Inflammatory macrophage treated with lipopolysaccharide for 4 hours (primary cell): ENCODE data around the gene BCDIN3D.

Source experiments
- DNase-seq: peaks from one replicate; pipeline ENCODE4 v3.0.0-alpha.2; 2020

The BCDIN3D gene

DNA sequence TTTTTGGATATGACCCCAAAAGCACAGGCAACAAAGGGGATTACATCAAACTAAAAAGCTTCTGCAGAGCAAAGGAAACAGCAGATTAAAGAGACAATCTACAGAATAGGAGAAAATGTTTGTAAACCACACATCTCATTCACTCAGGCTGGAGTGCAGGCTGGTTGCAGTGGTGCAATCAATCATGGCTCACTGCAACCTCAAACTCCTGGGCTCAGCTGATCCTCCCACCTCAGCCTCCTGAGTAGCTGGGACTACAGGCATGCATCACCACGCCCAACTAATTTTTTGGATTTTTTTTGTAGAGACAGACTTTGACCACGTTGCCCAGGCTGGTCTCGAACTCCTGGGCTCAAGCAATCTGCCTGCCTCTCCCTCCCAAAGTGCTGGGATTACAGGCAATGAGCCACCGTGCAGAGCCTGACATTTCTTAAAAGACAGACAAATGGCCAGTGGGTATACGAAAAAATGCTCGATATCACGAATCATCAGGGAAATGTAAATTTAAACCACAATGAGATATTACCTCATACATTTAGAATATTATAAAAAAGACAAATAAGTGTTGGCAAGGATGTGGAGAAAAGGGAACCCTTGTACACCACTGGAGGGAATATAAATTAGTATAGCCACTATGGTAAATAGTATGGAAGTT lies 24.5 kb downstream of the BCDIN3D start:
- no peak for DNase-seq

DNA sequence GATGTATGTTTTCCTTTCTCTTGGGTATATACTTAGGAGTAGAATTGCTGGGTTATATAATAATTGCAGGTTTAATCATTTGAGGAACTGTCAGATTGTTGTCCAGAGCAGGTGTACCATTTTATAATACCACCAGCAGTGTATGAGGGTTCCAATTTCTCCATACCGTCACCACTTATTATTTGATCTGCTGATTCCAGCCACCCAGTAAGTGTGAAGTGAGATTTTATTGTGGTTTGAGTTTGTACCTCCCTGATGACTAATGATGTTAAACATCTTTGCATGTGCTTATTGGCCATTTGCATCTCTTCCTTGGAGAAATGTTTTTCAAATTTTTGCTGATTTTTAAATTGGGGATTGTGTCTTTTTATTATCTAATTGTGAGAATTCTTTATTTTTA lies 29.8 kb downstream of the BCDIN3D start:
- DNase-seq: no peak

DNA sequence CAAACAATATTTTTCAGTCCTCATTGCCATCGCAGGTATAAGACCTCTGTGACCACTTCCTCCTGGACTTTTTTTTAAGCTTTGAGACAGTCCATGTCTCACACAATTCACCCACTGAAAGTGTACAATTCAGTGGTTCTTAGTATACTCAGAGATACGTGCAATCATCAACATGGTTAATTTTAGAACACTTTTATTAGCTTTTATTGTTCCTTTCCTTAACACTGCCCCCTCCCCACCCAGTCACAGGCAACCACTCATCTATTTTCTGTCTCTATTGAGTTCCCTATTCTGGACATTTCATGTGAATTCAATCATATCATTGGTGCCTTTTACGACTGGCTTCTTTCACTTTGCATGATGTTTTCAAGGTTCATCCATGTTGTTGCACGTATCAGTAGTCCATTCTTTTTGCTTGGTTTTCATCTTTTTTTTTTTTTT lies 30.9 kb downstream of the BCDIN3D start:
- no peak for DNase-seq

DNA sequence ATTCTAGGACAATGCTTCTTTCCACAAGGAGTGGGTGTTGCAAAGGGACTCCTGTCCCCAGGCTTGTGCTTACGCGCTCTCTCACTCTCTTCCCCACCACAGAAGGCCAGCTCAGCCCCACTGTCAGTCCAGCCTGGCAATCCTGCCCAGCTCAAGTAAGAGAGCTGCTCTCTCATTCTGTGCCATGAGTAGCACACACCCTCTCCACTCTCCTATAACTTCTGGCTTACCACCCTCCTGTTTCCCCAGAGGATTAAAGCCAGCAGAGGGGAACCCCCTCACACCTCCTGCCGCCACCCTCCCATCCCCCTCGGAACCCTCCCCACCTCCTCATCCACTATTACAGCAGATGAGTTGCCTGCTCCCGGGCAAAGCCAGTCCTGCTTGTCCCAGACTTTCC lies 31.8 kb downstream of the BCDIN3D start:
- DNase-seq: no peak

DNA sequence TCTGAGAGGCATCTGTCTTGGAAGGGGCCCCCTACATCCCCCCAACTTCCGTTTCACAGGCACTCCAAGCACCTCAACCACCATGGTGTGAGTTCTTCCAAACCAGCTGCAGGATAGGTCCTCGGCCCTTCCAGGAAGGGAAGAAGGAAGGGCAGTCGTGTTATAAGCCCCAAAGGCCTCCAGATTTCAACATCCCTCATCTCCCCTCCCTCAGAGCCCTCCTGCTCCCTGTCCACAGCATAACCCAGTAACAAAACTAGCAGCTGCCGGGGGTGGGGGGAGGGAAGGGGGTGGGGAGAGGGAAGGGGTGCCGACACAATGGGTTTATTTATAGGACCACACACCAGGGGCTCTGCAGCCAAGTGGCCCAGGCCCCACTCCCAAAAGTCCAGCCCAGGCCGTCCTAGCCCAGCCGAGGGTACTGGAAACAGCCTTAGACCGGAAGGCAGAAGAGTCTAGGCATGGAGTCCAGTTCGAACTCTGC lies 33.0 kb downstream of the BCDIN3D start:
- no peak for DNase-seq

DNA sequence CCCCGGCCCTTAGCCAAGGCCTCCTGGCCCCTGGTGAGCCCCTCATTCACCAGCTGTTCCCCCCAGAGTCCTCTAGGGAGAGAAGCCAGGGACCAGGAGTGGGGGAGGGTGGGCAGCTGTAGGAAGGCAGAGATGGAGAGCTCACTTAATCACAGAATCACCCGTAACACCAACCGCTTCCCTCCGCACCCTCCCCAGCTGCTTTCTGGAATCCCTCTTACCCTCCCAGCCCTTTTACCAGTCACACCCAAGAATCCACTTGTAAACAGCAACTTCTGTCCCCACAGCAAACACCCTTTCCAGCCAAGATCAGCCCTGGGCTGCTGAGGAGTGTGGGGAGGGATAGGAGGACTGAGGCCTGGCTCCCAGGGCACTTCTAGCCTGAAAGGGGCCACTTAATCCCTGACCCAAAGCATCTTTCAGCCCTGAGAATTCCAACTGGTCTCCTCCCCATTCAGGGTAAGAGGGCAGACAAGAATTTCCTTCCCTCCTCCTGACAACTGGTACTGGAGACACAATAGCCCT lies 33.5 kb downstream of the BCDIN3D start:
- DNase-seq: no peak

DNA sequence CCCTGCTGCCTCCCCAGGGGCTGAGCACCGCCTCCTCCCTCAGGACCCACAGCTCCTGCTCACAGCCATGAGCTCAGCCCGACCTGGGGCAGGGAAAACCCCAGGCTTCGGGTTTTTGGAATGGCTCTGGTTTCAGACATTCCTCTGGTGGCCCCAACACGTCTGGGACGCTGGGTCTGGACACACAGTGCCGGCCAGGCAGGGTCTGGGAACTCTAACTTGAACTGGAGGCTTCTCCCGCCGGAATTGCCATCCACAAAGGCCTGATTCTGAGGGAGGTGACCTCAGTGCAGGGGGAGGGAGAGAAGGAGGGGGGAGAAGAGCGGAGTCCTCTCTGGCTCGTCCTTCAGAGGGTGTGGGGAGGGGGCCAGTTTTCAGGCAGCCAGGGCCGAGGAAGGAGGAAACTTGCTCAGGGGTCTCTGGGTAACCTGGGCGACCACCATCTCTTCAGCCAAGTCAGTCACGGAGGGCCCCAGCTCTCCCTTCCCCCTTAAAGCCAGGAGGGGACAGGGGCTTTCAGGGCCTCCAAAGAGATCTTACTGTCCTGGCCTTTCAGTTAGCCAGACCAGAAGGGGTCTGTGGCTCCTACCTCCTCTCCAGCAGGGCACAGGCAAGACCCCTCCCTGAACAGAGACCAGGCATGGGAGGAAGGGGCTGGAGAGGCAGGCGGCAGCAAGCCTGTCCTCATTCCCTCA lies 34.1 kb downstream of the BCDIN3D start:
- no peak for DNase-seq

GRCh38 chr12:49807991-49808580 lies 34.8 kb downstream of the BCDIN3D start:
- DNase-seq: no peak

- no peak for DNase-seq
These were observed 36.0 kb downstream of the BCDIN3D start for GRCh38 chr12:49806877-49807276.

DNA sequence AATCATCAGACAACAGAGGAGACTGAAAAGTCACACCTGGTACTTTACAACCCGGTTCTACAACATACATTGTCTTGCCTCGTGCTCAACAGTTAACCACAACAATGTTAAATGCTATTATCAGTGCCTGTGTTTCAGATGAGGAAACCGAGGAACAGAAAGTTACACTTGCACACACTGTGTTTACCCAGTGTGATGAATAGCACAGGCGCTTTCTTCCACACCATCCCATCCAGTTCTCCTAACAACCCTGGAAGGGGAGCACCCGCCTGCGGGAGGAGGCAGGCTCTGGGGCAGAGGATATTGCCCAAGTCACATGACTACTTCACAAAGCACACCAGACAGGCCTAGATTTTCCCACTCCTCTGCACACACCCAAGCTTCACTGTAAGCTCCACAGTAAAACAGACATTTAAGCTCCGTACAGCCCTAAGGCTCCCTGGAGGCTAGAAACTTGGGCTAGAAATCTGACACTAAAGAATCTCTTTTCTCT lies 36.5 kb downstream of the BCDIN3D start:
- DNase-seq: no peak

- DNase-seq: no peak
These were observed 37.5 kb downstream of the BCDIN3D start for GRCh38 chr12:49805409-49805808.

DNA sequence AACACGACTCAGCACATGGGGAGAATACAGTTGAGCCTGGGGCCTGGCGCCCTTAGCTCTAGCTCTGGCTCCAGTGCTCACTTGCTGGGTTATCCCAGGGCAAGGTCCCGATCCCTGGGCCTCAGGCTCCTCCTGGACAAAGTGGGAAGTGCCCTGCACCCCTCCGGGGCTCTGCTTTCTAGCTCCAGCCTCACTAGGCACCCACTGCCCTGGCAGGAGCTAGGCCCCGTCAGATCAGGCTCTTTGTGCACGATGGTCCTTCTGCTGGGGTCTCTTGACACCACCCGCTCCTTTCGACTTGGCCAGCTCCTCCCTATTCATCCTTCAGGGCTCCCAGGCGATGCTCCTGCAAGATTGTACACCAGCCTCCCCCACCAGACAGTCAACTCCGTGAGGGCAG lies 38.1 kb downstream of the BCDIN3D start:
- no peak for DNase-seq

DNA sequence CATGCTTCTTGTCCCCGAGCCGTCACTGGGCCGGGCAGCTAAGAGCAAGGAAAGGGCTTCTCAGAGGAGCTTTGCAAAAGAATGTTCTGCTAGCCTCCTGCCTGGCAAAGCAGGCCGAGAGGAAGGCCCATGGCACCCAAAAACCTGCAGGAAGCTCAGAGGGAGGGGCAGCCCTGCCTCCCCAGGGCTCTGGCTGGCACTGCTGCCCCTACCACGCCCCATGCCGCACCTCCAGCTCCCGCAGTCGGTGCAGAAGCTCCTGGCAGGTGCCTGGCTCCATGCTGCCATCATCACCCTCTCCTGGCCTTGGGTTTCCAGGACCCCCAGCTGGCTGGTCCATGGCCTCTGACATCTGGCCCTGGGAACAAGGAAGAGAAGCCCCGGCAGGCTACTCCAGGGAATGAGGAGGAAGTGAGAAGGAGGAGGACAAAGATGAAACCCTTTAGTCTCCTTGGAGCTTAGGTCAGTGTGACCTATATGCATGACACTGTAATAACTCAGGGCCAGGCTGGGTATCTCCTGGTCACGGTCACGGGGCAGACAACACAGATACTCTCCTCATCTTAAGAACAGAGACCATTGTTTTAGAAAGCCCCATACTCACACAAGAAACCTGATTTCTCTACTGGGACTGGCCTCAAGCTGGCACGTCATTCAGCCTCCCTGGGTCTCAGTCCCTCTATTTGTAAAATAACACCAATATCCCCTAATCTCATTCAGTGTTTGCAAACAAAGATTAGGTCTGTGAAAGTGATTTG lies 39.0 kb downstream of the BCDIN3D start:
- no peak for DNase-seq

GRCh38 chr12:49801141-49802063 lies 41.5 kb downstream of the BCDIN3D start:
- no peak for DNase-seq

DNA sequence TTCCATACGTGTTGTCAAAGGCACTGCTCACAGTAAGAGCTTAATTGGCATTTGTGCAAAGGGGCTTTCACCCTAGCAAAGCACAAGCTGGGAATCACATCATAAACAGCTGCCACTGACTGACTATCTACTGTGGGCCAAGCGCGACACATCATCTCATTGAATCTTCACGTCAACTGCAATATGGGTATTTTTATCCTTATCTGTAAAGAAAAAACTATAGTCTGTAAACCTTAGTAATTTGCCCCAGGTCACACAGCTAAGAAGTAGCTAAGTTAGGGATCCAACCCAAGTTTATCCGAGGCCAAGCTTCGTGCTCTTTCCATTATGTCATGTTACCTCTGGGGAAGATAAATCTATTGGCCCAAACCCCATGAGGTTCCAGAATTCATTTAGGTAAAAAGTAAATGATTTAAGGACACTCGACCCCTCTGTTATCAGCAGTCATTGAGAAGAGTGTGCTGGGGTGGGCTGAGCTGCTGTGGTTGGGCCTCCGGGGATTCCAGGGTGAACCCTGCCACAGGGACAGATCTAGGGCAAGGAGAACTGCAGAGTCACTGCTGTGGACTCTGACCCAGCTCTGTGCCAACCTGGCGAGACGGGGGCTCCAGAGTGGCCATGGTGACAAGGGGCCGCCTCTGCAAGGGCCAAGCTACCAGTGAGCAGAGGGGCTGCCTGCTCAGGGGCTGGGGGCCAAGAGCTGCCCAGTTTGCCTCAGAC lies 42.3 kb downstream of the BCDIN3D start:
- no peak for DNase-seq

DNA sequence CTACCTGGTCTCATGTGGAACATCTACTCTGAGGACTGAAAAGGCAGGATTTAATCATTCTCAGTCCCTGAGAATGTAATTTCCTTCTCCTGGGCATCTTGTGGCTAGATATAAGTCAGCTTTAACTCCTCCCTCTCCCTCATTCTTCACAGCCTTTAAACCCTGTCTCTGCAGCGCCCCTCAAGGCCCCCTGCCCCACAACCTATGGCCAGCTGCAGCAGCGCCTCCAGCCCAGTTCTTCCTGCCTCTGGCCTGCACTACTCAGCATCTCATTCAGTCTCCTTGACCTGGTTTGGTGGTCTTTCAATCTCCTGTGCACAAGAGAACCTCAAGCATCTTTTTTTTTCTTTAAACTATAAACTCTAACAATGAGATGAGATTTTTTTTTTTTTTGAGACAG lies 44.0 kb downstream of the BCDIN3D start:
- no peak for DNase-seq

- DNase-seq: no peak
These were observed 44.7 kb downstream of the BCDIN3D start for GRCh38 chr12:49798248-49798647.

DNA sequence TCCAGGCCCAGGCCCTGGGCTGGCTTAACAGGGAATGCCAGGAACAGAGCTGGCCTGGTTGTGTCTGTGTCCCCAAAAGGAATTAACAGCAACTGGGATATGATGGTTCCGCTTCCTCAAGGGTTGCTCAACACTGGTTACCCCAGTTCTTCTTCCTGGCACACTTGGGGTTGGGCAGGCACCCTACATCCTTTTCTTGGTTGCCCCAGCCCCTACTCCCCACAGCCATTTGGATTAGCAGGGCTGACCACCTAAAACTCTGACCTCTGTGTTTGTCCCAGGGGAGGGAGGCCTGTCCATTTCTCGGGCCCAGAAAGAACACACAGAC lies 45.5 kb downstream of the BCDIN3D start:
- DNase-seq: peak; percentile 29

DNA sequence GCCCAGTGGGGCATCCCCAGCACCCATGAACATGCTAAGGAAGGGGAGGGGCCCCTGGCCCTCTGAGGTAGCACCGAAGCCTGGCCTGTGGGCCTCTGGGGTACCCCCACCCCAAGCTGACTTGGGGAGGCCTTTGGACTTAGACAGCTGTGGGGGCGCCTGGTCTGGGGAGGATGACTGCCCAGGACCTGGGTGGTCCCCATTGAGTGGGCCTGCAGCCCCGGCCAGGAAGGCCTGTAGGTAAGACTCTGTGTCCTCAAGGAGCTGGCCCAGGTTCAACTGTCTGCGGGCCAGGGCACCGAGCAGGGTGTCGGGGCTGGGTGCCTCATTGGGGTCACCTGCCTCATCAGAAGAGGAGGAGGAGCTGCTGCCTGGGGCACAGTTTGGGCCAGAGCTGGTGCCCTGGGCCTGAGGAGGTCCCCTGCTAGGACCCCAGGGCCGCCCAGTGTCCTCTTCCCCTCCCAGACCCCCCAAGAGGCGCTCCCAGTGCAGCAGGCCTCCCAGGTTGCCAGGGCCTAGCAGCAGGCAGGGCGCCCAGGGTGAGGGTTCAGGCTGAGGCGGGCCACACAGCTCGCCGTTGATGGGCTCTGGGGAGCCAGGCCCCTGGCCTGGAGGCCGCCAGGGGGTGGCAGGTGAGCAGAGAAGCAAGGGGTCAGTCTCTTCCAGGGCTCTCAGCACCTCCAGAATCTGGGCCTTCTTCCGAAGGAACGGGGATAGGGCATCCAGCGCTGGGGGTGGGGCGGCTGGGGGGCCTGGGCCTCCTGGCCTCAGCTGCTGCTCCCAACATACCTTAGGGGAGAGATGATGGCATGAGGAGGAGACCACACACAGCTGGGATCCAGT lies 46.1 kb downstream of the BCDIN3D start:
- no peak for DNase-seq

GRCh38 chr12:49796155-49796554 lies 46.8 kb downstream of the BCDIN3D start:
- DNase-seq: no peak
